Measurements from ENCODE around the gene JAG2. TPM values are rescaled to one million over a fixed set of nuclear protein-coding genes. Genes with fewer than 3 reads are reported as not detected.

JAG2 gene
- total RNA-seq, 3 donors from 2014 or later (not counting 1 experiment from before 2014, with no cell fraction given): 3.5 to 6.6 (median 6.1) TPM

DNA sequence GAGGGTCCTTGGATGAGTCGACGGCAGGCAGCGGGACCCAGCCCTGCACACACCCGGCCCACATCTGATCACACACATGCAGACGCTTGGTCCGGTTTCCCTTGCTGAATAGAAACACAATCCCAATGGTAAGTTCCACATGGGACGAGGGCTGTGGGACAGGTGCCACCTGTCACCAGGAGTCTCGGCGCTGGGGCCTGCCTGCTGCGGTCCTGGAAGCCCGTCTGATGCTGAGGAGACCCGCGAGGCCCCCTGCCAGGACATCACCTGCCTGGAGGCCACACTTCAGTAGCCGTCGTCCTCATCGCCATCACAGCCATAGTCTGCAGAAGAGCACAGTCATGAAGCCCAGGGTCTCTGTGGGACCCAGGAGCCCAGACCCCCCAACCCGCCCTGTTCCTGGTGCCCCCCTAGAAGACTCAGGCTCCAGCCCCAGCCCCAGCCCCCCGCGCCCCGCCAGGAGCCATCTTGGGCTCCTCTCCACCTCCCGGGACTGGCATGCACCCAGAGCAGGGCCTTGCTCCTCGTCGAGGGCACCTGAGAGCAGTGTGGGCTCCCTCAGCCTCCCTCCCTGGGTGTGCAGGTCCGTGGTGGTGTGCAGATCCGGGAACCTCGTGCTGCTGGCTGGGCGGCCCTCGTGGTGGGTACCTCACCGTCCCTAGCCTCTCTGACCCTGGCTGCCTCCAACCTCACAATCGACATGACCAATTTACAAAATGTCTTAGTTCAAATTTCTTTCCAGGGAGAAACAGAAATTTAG is 41.9 kb upstream of the JAG2 start:
- Histone ChIP-seq H3K27ac (ENCODE audit: low read length) (no peak overlapping the region), H3K4me1 (ENCODE audit: control insufficient read depth, insufficient read depth, low read length) (no peaks in the 10 kb centered on the region), H3K9me3 (ENCODE audit: control insufficient read depth, insufficient read depth, low read length) (no peaks in the 10 kb centered on the region), H3K4me3 (ENCODE audit: low read length) (no peak overlapping the region), H3K27me3 (ENCODE audit: control insufficient read depth, insufficient read depth, low read length) (no peaks in the 10 kb centered on the region), H3K36me3 (ENCODE audit: control insufficient read depth, insufficient read depth, low read length) (peaks cover 16% of the 10 kb centered on the region)
- Mint-ChIP-seq H3K4me3 (no peak overlapping the region), H3K27me3 (ENCODE audit: low read depth in 2 of 2) (no peaks in the 10 kb centered on the region), H3K9me3 (no peaks in the 10 kb centered on the region), H3K36me3 (no peaks in the 10 kb centered on the region), H3K27ac (no peak overlapping the region), H3K4me1 (peaks cover 7 to 8% of the 10 kb centered on the region in 2 donors)
- 96% methylated on average over 30 of the region's 30 CpGs for WGBS (ENCODE audit: insufficient coverage)
- DNase-seq (no peak), ATAC-seq (no peak)
- TF ChIP-seq, protein P1, sequence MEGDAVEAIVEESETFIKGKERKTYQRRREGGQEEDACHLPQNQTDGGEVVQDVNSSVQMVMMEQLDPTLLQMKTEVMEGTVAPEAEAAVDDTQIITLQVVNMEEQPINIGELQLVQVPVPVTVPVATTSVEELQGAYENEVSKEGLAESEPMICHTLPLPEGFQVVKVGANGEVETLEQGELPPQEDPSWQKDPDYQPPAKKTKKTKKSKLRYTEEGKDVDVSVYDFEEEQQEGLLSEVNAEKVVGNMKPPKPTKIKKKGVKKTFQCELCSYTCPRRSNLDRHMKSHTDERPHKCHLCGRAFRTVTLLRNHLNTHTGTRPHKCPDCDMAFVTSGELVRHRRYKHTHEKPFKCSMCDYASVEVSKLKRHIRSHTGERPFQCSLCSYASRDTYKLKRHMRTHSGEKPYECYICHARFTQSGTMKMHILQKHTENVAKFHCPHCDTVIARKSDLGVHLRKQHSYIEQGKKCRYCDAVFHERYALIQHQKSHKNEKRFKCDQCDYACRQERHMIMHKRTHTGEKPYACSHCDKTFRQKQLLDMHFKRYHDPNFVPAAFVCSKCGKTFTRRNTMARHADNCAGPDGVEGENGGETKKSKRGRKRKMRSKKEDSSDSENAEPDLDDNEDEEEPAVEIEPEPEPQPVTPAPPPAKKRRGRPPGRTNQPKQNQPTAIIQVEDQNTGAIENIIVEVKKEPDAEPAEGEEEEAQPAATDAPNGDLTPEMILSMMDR (IDR thresholded peaks at IDR 0.05): no peak
- intact Hi-C loops (cut with micrococcal nuclease): no loop called here

- intact Hi-C loops (cut with micrococcal nuclease): loop anchor here (10.0 kb wide), 1 partner anchor 85 kb away; no protein-coding TSS in a partner anchor
- no peak overlapping the region for H3K4me3 ChIP-seq (ENCODE audit: low read length)
- no peak overlapping the region for H3K4me3 Mint-ChIP-seq
- 98% methylated on average over 16 of the region's 16 CpGs for WGBS (ENCODE audit: insufficient coverage)
- DNase-seq (no peak), ATAC-seq (no peak)
- no peaks in the 10 kb centered on the region for H3K36me3 Mint-ChIP-seq
- peaks cover 0 to 5% of the 10 kb centered on the region in 2 donors for H3K4me1 Mint-ChIP-seq
- H3K9me3 ChIP-seq (ENCODE audit: control insufficient read depth, insufficient read depth, low read length): no peaks in the 10 kb centered on the region
- peaks cover 16% of the 10 kb centered on the region for H3K36me3 ChIP-seq (ENCODE audit: control insufficient read depth, insufficient read depth, low read length)
- peaks cover 4% of the 10 kb centered on the region for H3K4me1 ChIP-seq (ENCODE audit: control insufficient read depth, insufficient read depth, low read length)
- no peaks in the 10 kb centered on the region for H3K27me3 Mint-ChIP-seq (ENCODE audit: low read depth in 2 of 2)
- no peaks in the 10 kb centered on the region for H3K9me3 Mint-ChIP-seq
- H3K27me3 ChIP-seq (ENCODE audit: control insufficient read depth, insufficient read depth, low read length): no peaks in the 10 kb centered on the region
- TF ChIP-seq, protein P1 (IDR thresholded peaks at IDR 0.05): no peak
- no peak overlapping the region for H3K27ac Mint-ChIP-seq
- no peak overlapping the region for H3K27ac ChIP-seq (ENCODE audit: low read length)
Measured at GRCh38 chr14:105209646-105210045, 41.1 kb upstream of the JAG2 start.

DNA sequence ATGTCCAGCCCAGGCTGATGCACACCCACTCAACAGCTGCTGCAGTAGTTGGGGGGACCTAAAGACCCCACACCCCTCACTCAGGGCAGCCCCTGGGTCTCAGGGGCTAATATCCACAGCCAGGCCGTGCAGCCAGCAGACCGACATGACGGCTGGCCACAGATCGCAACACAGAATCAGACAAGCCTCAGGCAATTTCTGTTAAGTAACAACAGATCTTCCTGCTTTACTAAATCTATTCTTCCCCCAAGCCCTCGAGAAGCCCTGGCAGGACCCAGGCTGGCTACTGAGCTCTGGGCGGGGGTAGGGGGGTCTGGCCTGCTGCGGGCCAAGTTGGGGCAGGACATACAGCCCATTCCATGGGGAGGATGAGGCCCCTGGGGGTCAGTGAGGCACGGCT is 40.5 kb upstream of the JAG2 start:
- Mint-ChIP-seq H3K4me1 (peaks cover 0 to 10% of the 10 kb centered on the region in 2 donors), H3K36me3 (no peaks in the 10 kb centered on the region), H3K27ac (no peak overlapping the region), H3K4me3 (no peak overlapping the region), H3K9me3 (no peaks in the 10 kb centered on the region), H3K27me3 (ENCODE audit: low read depth in 2 of 2) (no peaks in the 10 kb centered on the region)
- Histone ChIP-seq H3K27ac (ENCODE audit: low read length) (no peak overlapping the region), H3K27me3 (ENCODE audit: control insufficient read depth, insufficient read depth, low read length) (no peaks in the 10 kb centered on the region), H3K4me3 (ENCODE audit: low read length) (no peak overlapping the region), H3K4me1 (ENCODE audit: control insufficient read depth, insufficient read depth, low read length) (peaks cover 8% of the 10 kb centered on the region), H3K9me3 (ENCODE audit: control insufficient read depth, insufficient read depth, low read length) (no peaks in the 10 kb centered on the region), H3K36me3 (ENCODE audit: control insufficient read depth, insufficient read depth, low read length) (peaks cover 16% of the 10 kb centered on the region)
- TF ChIP-seq, protein P1 (IDR thresholded peaks at IDR 0.05): no peak
- DNase-seq (no peak), ATAC-seq (no peak)
- intact Hi-C loops (cut with micrococcal nuclease): loop anchor here (10.0 kb wide), 1 partner anchor 86 kb away; no protein-coding TSS in a partner anchor
- WGBS (ENCODE audit: insufficient coverage): 91% methylated on average over 8 of the region's 8 CpGs

Measured in natural killer cell (primary cell).